GF-D8 (cell line): ENCODE data around the gene EGLN2.
"Not testable (repeated sequence)": the region's sequence is repeated elsewhere in the genome, so short reads cannot be mapped to it uniquely, and the experiment has no call there.

Source experiments
- DNase-seq: peaks from one replicate; lab custom pipeline; 2025; lab: John Stamatoyannopoulos, UW

Gene EGLN2

DNA sequence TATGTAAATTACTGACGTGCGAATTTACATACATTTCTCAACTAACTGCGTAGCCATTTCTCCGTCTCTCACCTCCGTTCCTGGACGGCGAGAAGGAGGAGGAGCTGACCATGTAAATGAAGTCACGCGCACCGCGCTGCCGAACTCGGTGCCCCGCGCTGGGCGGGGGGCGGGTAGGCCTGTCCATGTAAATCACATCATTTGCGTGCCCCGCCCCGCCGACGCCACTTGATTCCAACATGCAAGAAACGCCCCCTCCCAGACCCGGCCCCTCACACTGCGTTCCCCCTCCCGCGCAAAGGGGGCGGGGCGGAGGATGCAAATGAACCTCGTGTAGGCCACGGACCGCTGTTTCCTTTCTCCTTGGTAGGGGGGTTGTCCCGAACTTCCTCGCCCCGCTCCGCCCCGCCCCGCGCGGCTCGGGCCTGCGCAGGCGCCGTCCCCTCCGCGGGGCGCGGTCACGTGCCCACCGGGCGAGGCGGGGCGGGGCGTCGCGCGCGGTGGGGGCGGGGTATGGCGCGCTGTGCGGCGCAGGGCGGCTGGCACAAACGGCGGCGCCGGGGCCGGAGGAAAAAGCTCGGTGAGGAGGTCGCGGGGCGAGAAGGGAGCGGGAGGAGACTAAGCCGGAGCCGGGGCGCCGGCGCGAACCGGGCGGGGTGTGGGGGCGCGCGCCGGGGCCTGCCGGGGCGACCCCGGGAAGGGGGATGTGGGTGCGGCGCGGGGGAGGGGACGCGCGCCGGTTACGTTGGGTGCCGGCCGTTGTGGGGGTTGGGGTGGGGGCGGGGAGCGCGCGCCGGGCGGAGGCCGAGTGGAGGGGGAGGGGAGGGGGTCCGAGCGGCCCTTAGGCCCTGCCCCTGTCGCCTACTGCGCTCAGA, at the start of gene EGLN2:
Gene EGLN2, plus strand, starts transcription at position 509 of the 875 bp plus-strand sequence. CDS start 1,382 bp downstream, outside the sequence.
- peak; percentile 99 for DNase-seq

DNA sequence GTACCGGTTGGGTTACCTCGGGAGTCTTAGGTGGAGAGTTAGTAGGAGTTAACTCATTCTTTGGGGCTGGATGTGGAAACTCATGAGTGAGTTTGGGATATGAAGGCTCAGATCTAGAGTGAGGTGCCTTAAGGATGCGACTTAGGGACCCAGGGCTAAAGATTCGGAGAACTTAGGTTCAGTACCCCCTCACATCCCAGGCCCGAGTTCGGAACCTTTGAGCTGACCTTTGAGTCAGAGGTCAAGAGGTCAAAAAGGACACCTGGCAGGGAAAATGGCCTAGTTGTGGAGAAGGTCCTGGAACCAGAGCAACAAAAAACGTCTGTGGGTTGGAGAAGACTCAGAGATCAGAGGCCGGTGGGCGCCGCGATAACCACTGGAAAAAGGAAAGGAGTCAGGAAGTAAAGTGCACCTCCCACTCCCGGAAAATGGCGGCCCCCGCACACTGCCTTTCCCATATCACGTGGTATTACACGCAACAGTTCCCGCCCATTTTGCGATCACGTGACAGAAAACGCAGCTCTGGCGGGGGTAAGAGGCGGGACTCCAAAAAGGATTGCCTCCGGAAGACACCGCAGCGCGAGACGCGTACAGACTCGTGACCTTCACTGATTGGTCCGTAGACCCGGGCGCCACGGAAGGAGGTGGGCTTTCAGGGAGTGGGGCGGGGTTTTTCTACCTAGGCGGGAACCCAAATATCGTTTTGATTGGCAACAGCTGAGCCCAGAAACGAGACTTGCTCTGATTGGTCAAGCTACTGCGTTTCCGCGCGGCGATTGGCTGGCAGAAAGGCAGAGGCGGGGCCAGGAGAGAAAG, 48.7 kb upstream of the EGLN2 start, which contains the start of gene ACTMAP:
Gene ACTMAP, minus strand, starts transcription at position 420 of the 816 bp plus-strand sequence. CDS start 674 bp downstream, outside the sequence.
- peak; percentile 99 for DNase-seq

DNA sequence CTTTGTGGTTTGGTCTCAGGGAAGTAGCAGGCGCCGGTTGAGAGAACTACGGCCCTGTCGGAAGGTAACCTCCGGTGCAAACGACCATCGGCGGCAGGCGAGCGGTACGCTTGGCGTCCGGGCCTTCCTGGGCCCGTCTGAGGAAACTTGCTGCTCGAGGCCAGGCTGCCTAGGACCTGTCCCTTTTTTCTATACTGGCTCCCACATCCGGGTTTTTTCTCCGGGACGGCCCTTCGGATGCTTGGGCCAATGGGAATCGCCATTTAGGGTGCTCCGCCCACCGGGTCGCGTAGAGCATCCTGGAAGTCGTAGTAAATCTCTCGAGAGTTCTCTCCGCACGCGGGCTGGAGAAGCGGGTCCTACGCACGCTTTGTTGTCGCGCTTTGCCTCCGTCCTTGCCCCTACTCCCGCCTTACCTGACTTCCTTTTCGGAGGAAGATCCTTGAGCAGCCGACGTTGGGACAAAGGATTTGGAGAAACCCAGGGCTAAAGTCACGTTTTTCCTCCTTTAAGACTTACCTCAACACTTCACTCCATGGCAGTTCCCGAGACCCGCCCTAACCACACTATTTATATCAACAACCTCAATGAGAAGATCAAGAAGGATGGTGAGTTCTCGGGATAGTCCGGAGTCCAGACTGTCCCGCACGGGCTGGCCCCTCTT, 48.0 kb upstream of the EGLN2 start, which contains the start of gene SNRPA:
Gene SNRPA, plus strand, starts transcription at position 330 of the 664 bp plus-strand sequence. Its CDS starts 206 bp downstream, at position 536.
- DNase-seq: peak; percentile 90

DNA sequence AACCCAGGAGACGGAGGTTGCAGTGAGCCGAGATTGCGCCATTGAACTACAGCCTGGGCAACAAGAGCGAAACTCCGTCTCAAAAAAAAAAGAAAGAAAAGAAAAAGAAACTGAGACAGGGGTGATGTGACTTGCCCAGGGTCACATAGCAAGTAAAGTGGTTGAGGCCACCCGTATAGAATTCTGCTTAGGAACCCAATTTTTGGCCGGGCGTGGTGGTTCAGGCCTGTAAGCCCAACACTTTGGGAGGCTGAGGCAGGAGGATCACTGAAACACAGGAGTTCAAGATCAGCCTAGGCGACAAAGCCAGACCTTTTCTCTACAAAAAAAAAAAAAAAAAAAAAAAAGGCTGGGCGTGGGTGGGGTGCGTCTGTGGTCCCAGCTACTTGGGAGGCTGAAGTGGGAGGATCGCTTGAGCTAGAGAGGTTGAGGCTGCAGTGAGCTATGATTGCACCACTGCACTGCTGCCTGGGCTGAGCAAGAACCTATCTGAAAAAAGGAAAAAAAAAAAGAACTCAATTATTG, 46.7 kb upstream of the EGLN2 start:
- no peak for DNase-seq

DNA sequence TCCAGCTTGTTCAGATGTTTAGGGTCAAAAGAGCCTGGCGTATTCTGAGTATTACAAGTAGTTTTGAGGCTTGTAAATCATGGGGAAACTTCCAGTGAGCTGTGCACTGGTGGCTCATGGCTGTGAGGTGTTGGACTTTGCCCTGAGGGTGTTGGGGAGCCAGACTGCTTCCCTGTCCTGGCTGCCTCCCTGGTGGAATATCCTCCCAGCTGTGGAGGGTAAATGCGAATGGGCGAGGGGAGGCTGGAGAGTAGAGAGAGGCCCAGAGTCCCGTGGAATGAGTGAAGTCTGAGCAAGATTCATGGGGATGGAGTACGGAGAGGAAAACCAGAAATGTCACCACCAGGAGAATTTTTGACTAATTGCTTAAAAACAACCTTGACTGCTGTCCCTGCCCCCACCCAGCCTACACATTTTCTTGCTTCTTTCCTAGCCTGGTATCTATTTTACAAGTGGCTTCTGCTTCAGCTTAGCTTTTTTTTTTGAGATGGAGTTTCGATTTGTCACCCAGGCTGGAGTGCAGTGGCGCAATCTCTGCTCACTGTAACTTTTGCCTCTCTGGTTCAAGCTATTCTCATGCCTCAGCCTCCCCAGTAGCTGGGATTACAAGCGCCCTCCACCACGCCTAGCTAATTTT, 44.3 kb upstream of the EGLN2 start:
- no peak for DNase-seq

DNA sequence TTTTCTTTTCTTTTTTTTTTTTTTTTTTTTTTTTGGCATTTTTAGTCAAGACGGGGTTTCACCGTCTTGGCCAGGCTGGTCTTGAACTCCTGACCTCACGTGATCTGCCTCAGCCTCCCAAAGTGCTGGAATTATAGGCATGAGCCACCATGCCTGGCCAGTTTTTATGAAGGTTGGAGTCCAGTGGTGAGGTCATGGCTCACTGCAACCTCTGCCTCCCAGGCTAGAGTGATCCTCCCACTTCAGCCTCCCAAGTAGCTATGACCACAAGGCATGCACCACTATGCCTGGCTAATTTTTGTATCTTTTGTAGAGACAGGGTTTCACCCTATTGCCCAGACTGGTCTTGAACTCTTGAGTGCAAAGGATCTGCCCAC, 43.8 kb upstream of the EGLN2 start:
- DNase-seq: no peak

DNA sequence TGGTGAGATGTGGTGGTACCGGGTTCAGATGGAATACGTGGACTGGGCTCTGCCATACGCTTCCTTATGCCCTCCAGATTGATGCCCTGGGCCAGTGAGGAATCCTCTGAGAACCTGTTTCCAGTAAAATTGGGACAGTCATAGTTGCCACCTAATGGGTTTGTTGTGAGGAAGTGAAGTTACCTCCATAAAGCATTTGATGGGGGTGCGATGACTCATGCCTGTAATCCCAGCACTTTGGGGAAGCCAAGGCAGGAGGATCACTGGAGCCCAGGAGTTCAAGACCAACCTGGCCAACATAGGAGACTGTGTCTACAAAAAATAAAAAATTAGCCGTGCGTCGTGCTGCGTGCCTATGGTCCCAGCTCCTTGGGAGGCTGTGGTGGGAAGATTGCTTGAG, 43.2 kb upstream of the EGLN2 start:
- no peak for DNase-seq

DNA sequence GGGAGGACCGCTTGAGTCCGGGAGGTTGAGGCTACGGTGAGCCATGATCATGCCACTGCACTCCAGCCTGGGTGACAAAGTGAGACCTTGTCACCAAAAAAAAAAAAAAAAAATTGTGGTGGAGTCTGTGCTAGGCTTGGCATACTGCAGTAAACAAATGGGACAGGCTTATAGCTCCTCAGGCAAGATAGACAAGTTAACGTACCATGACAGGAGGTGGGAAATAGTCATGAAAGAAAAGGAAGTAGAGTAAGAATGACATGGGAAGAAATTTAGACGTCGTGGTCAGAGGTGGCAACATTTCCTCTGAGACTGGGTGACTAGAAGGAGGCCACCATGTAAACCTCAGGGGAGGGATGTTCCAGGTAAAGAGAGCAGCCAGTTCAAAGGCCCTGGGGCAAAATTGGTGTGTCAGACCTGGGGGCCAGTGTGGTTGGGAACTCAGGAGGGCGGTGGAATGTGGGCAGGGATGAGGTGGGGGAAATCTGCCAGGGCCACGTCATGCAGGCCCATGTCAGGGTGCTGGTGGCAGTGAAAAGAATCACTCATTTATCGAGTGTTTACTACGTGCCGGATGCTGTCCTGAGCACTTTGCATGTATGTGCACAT, 42.4 kb upstream of the EGLN2 start:
- no peak for DNase-seq

DNA sequence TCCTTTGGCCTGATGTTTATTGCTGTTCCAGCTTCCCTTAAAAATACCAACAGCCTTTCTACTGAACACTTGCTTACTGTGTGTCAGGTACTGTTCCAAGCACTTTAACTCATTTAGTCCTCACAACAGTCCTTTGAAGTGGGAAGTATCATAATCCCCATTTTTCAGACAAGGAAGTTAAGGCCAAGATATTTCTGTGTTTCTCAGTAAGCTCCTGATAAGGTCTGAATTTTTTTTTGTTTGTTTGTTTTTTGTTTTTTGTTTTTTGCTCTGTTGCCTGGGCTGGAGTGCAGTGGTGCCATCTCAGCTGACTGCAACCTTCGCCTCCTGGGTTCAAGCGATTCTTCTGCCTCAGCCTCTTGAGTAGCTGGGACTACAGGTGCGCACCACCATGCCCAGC, 40.5 kb upstream of the EGLN2 start:
- DNase-seq: no peak

DNA sequence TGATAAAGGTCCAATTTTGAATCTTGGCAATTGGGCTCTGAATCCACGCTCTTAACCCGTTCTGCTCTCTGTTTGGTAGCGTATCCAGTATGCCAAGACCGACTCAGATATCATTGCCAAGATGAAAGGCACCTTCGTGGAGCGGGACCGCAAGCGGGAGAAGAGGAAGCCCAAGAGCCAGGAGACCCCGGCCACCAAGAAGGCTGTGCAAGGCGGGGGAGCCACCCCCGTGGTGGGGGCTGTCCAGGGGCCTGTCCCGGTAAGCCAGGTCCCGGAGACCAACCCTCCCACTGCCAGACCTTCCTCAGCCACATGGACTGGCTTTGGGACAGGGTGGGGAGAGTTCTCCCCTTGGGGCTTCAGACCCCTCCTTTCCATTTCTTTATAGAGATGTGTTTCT, 39.6 kb upstream of the EGLN2 start:
- DNase-seq: no peak

DNA sequence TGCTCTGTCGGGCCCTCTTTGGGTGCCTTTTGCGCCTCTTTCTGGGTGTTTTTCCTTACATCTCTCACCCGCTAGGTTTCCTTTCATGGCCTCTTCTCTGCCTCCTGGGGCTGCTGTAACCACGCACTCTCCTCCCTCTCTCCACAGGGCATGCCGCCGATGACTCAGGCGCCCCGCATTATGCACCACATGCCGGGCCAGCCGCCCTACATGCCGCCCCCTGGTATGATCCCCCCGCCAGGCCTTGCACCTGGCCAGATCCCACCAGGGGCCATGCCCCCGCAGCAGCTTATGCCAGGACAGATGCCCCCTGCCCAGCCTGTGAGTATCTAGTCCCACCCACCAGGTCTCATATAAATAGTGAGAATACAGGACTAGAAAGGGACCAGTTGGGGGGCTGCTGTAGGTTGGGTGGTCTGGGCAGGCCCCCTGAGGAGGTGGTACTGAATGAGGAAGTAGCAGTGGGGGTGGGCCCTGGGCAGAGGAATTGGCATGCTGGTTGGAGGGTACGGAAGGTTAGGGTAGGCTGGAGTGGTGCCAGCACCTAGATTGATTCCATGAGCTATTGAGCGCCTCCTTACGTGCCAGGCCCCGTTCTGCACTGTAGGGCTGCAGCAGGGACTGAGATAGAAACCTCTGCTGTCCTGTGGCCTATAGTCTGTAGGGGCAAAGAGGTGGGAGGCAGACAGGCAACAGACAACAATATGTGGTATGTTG, 36.1 kb upstream of the EGLN2 start:
- no peak for DNase-seq

DNA sequence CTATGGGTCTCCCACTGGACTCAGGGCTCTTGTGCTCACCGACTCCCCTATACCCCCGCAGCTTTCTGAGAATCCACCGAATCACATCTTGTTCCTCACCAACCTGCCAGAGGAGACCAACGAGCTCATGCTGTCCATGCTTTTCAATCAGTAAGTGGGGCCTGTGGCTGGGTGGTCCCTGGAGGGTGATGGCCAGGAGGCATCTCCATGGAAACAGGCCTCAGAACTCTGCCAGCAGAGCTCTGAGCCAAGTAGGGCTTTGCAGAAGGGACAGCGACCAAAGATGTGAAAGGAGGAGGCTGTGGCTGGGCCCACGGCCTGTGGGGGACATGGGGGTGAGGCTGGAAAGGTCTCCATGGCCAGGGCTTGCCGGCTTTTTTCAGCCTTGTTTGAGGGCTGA, 35.5 kb upstream of the EGLN2 start:
- no peak for DNase-seq

DNA sequence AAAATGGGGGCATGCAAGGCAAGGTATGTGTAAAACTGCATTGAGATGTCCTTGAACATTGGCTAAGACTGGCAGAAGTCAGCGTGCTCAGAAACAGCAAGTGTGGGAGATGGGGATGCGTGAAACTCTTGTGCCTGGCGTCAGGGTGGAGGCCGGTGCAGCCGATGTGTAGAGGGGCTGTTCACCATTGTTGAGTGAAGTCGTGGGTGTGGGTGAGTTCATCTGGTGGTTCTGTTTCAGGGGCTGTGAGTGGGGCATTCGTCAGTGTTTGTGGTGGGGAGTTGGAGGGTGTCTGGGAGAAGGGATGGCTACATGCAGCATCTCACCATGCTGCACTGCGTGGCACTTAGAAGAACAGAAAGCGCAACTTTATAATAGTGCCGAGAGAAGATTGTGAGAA, 35.0 kb upstream of the EGLN2 start:
- DNase-seq: no peak

DNA sequence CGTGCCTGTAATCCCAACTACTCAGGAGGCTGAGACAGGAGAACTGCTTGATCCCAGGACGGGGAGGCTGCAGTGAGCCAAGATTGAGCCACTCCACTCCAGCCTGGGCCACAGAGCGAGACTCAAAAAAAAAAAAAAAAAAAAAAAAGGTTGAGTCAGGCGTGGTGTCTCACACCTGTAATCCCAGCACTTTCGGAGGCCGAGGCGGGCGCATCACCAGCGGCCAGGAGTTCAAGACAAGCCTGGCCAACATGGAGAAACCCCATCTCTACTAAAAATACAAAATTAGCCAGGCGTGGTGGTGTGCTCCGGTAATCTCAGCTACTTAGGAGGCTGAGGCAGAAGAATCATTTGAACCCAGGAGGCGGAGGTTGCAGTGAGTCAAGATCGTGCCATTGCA, 32.6 kb upstream of the EGLN2 start:
- DNase-seq: not testable (repeated sequence)

DNA sequence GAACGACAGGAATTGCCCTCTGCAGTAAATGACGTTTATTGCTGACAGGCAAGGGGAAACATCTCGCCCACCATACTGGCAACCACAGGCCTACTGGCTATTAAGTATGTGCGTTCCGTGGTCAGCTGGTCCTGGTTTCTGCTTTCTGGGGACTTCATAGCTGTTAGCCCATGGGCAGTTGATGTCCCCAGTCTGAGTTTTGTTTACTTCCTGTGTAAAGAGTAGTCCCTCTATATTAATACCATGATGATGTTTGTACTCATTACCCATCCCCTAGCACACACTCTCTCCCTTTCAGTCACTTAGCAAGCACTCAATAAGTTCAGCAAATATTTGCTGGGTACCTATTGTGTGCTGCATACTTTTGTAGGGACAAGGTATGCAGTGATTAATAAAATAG, 30.1 kb upstream of the EGLN2 start:
- no peak for DNase-seq

DNA sequence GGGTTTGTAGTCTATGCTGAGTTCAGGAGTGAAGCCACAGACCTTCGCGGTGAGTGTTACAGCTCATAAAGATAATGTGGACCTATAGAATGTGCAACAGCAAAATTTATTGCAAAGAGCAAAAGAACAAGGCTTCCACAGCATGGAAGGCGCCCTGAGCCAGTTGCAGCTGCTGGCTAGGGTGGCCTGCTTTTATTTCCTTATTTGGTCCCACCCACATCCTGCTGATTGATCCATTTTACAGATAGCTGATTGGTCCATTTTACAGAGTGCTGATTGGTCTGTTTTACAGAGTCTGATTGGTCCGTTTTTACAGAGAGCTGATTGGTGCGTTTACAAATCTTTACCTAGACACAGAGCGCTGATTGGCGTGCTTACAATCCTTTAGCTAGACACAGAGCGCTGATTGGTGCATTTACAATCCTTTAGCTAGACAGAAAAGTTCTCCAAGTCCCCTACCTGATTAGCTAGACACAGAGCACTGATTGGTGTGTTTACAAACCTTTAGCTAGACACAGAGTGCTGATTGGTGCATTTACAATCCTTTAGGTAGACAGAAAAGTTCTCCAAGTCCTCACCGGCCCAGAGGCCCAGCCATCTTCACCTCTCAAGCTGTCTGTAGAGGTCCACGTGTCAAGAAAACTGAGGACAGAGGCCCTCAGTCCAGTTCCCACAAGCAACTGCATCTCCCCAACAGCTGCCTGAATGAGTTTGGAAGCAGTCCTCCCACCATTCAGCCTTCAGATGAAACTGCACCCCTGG, 27.7 kb upstream of the EGLN2 start:
- not testable (repeated sequence) for DNase-seq

DNA sequence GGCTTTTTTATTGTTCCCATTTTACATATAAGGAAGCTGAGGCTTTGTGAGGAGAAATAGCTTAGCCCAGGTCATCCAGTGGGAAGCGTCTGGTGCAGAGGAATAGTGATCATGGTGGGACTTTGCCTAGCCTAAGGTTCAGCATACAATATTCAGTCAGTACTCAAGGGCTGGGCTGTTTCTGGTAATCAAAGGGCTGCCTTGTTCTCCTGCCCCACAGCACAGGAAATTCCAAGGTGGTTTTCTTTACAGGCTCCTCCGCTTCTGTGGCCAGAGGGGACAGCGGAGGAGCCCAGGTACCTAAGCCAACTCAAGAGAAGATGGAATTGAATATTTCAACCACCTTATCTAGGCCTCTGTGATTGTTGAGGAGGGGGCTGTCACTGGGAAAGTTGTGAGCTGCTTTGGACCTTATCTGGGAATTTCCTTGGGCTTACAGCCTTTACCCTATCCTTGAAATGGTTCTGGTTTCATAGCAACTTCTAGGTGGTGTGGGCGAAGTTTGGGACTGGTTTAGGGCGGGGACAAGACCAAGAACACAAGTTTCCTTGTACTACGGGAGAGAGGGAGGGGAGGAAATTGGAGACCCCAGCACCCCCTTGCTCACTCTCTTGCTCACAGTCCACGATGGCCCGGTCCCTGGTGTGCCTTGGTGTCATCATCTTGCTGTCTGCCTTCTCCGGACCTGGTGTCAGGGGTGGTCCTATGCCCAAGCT, 23.9 kb upstream of the EGLN2 start, which contains the start of gene MIA:
Gene MIA, plus strand, starts transcription at position 606 of the 716 bp plus-strand sequence. Its CDS starts 22 bp downstream, at position 628.
- DNase-seq: no peak

DNA sequence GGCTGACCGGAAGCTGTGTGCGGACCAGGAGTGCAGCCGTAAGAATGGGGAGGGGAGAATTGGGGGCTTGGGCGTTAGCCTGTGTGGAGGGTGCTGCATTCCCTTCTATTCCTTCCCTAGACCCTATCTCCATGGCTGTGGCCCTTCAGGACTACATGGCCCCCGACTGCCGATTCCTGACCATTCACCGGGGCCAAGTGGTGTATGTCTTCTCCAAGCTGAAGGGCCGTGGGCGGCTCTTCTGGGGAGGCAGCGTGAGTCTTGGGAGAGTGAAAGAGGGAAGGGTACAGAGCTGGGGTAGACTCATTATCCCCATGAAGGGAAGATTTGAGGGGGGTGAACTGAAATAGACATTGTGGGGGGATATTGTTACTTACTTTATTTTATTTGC, 23.4 kb upstream of the EGLN2 start:
- no peak for DNase-seq

DNA sequence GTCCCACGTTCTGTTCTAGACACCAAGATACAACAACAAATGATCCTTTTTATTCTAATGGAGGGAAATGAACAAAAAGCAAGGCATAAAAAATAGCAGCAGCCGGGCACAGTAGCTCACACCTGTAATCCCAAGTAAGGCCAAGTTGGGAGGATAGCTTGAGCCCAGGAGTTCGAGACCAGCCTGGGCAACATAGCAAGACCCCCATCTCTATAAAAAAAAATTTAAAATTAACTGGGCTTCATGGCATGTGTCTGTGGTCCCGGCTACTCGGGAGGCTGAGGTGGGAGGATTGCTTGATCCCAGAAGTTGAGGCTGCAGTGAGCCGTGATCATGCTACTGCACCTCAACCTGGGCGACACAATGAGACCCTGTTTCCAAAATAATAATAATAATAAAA, 22.6 kb upstream of the EGLN2 start:
- DNase-seq: no peak
